Measurements from ENCODE around the gene SKAP2.
"Not testable (repeated sequence)": the region's sequence is repeated elsewhere in the genome, so short reads cannot be mapped to it uniquely, and the experiment has no call there.

SKAP2 gene

DNA sequence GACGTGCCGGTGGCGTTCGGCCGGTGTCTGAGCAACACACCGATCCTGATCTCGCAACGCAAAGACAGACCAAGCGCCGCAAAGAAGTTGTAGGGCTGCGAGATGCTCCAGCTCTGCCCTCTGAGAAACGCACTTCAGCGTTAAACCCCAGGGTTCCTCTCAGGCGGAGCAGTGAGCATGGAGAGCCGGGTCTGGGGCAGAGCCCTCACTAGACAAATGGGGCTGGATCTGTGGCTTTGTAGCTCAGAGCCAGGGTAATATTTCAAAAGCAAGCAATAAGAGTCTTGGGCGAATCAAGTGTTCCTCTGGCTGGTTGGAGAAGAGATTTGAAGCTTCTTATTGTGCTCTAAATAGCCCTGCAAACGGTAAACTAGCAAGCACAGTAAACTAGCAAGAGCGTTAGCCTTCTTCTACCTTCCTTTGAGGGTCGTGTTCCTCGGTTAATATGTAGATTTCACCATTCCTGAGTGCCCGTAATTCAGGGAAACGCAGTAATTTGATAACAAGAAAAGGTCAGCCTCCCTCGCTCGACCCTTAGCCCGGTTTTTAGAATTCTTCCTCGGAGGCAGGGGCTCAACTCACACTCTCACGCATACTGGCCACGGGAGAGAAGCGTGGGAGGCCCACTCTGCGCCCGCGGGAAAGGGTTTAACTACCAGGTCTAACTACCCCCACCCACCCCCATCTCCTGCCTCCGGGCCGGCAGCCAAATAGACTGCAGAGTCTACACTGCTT lies 6.7 kb downstream of the SKAP2 start:
- DNase-seq (ENCODE audit: low spot score) = peak; percentile 67

DNA sequence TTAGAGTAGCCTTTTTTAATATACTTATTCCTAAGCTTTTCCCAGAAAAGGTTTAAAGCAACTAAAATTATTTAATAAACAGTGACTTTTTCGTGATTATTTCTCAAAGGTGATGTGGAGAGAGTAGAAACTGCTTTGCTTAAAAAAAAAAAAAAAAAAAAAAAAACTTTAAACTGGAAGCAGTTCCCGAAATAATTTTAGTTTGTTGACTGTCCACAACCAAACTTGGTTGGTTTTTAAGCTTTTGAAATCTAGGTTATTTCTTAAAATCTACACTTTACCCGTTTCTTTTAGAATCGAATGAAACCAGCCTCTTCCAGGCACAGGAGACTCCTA lies 7.3 kb downstream of the SKAP2 start:
- no peak for DNase-seq (ENCODE audit: low spot score)

DNA sequence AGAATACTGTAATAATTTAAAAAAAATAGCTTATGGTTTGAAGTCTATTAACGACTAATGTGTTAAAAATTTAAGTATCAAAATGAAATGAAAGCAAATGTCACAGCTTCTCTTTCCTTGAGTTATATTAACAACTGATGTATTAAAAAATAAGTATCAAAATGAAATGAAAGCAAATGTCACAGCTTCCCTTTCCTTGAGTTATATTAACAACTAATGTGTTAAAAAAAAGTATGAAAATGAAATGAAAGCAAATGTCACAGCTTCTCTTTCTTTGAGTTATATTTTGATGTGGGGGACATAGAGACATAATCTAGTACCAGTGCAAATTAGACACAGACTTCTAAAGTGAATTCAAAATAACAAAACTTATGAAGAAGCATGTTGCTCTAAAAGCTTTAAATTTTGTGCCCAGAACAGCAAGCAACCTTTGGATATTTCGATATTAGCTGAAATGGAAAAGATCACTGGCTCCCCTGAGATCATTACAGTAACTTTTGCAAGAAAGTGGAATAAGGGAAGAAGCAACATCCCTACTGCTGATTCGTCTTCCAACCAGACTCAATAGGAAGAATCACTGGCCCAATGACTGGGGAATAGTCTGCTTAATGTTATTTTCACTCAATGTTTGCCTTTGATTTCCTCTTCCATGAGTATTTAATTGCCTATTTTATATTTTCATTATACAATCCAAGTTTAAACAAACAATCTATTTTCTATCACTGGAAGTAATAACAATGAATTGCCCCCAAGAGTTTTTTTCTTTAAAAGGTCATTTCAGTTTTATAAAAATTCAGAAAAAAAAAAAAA lies 8.0 kb downstream of the SKAP2 start:
- no peak for DNase-seq (ENCODE audit: low spot score)

DNA sequence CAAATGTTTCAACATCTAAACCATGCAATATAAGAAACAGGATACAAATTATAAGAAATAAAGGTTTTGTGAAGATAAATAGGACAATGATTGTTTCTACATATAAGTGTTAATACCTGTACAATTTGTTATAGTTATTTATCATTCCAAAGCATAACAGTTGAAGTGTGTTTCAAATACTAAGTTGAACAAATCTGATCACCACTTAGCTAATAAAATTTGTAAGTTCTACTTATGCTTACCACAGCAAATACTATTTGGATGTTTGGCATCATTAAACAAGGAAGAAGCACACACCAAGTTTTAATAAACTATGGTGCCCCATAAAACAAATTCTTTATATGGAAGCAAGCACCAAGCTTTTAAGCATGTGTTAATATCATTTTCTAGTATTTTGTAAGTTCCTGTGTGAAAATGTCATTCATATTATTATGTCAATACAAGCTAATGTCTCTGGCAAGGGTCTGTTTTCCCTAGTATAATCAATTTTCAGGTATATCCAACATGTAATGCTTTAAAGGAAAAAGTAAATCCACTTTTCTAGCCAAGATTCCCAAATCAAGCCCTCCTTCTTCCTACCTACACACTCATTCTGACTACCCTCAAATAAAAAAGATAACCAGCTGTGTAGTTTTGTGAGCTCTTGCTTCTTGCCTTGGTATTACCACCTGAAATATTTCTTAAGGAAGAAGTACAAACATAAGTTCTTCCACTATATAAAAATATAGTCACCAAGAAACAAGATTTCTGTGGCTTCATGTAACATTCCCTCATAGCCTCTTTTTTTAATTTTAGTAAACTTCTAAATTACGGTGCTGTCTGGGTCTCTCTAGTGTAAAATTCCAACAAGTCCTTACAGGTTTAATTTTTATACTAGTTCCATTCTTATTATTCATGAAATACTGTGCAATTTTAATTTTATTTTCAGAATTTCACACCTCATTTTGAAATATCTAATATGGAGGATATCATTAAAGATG lies 9.2 kb downstream of the SKAP2 start:
- DNase-seq (ENCODE audit: low spot score) = no peak

DNA sequence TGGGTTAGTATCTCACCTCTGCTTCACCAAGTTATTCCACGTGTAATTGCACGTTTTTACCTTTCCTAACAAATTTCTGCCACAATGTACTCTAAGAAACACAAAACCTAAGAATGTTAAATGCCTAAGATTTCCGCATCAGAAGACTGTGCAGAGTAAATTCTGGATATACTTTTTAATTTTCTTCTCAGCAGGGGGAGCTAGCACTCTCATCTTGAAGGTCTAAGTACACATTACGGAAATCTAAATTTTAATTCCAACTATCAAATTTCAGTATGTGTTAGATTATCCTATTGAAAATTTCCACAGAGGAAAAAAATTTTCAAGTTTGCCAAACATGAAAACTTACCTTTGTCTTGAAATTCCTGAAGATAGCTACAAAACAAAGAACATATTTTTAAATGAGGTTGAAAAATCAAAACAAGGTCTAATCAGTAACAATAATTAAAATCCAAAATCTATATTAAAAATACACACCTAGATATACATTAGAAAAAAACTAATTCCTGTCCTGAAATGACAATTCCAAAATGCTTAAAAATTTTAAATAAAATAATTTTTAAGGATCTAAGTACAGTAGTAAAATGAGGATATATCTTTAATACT lies 10.5 kb downstream of the SKAP2 start:
- DNase-seq (ENCODE audit: low spot score) = no peak

DNA sequence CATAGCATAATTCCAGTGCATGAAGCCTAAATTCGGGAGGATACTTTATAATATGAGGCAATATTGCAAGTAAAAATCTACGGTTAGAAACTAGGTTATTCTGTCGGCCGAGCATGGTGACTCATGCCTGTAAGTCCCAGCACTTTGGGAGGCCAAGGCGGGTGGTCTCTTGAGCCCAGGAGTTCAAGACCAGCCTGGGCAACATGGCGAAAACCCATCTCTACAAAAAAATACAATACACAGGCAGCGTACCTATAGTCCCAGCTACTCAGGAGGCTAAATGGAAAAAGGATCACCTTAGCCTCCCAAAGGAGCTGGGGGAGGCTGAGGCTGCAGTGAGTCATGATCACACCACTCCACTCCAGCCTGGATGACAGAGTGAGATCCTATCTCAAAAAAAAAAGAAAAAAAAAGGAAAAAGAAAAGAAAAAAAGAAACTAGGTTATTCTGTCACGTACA lies 14.2 kb downstream of the SKAP2 start:
- no peak for DNase-seq (ENCODE audit: low spot score)

DNA sequence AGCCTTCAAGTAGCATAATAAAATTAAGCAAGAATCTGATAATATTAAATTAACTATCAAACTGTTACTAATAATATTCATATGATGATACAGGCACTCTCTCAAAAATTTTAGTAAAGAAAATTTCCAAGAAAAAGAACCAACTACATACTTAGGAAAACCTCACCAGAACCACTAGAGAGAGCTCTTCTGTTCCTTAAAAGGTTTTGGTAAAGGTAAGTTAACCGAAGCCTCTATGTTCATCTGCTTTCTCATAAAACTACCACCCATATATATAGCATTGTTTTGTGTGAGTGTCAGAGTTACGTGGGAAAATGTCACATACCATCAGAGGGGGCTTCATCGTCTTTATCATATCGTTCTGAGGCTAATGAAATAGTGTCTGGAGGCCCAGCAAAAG lies 20.7 kb downstream of the SKAP2 start:
- no peak for DNase-seq (ENCODE audit: low spot score)

DNA sequence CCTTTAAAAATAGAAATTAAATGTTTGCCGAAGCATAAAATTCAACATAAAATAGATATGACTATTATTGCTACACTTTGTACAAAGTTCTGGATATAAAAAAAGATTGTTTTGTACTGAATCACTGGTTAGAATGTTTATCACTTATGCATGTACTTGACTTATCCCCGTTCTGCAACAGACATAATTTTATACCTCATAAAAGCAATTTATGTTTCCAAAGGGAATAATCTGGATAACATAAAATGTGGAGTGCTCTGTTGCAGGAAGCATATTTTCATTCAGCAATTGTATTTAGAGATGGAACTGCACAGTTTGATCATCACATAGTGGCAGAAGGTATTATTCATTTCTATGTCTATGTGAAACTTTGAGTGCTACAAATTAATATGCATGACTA lies 21.5 kb downstream of the SKAP2 start:
- DNase-seq (ENCODE audit: low spot score) = no peak

DNA sequence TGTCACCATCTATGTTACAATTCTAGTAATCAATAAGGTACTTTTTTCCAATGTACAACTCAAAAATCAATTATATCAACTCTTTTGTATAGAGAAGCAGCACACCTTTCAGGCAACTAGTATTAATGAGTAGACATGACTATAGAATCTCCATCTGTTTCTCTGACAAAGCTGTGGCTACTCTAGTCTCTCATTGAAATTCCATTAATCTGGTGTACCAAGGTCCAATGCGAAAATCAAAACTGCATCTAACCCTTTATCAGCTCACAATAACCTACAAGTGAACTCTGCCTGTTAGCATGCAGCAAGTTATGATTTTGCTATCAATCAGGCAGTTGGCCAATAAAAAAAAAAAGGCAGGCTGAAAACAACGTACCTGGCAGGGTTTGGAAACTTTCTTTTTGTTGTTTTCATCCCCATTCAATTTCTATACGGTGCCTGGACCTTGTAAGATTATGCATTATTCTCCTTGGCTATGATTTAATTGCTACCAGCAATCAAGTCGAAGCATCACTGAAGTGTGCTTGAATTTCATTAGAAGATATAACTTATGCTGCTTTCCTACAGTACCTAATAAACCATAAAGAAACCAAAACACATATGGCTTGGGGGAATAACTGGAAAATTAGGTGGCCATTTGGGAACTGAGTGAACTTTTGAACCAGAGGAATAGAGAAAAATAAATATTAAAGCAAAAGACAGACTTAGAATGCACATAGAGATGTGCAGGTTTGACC lies 23.2 kb downstream of the SKAP2 start:
- DNase-seq (ENCODE audit: low spot score) = no peak

DNA sequence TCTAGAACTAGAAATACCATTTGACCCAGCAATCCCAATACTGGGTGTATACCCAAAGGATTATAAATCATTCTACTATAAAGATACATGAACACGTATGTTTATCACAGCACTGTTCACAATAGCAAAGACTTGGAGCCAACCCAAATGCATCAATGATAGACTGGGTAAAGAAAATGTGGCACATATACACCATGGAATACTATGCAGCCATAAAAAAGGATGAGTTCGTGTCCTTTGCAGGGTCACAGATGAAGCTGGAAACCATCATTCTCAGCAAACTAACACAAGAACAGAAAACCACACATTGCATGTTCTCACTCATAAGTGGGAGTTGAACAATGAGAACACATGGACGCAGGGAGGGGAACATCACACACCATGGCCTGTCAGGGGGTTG lies 27.6 kb downstream of the SKAP2 start:
- not testable (repeated sequence) for DNase-seq (ENCODE audit: low spot score)

DNA sequence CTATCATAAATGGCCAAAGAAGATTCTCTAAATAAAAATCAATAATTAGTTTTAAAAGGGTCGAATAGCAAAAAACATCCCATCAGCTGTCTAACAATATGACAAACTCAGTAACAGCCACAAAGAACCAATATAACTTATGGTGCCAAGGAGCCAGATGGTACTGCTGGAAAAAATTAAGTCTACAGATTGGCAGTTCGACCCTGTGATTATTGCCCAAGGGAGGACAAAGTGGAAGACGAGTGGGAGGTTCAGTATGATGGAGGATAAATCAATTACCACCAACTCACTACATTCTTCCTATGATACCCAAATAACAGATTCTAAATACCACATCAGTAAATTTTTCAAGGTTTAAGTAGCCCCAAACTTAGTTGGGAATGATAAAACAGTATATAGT lies 49.0 kb downstream of the SKAP2 start:
- no peak for DNase-seq (ENCODE audit: low spot score)

DNA sequence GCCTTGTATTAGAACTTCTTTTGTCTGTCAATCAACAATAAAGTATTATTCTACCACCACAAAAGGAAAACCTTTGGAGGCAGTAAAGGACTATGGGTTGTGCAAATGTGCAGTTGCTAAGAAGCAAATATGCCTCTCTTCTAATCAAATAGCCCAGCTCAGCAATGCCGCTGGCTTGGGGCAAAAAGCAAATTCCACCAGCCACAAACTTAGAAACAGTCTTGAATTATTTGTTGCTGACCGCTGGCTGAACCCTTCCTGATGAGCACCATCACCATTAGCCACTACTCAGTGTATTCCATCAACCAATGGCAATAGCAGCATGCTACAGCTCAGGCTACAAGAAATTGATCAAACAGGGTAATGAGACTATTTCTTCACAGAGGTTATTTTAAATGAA lies 51.0 kb downstream of the SKAP2 start:
- DNase-seq (ENCODE audit: low spot score) = no peak

DNA sequence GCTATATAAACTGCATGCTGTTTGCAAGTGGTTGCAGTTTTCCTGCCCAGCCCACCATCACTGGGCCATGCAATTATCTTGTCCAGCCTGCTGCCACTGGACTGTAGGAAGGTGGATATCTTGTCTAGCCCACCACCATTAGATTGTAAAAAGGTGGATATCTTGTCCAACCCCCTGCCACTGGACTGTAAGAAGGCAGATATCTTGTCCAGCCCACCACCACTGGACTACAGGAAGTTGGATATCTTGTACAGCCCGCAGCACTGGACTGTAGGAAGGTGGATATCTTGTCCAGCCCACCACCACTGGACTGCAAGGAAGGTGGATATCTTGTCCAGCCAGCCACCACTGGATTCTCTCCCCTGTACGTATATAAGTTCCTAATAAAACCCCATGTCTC lies 69.8 kb downstream of the SKAP2 start:
- no peak for DNase-seq (ENCODE audit: low spot score)

DNA sequence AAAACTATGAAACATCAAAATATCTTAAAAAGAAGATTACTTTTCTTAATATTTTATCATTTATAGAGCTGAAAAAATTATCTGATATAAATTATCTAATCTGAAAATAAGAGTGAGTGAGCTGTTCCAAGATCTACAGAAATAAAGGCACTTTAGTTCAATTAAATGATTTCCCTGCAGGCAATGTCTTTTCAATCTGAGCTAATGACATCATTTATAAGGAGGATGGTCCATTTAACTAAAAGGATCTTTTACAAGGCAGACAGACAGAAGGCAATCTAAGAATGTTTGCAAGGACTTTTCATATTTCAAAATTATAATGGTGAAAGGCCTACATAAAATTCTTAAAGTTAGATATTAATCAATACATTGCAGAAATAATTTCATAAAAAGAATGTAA lies 71.8 kb downstream of the SKAP2 start:
- no peak for DNase-seq (ENCODE audit: low spot score)

DNA sequence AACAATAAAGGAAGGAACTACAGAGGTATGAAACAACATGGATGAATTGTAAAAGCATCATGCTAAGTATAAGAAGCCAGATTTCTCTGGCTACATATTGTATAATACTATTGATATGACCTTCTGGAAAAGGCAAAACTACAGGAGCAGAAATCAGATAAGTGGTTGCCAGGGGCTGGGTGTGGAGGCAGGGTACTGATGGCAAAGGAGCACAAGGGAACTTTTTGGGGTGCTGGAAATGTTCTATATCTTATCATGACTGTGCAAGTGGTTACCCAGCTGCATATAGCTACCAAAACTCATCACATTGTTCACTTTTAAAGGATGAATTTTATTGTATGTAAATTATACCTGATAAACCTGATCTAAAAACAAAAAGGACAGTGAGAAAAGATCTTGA lies 72.4 kb downstream of the SKAP2 start:
- DNase-seq (ENCODE audit: low spot score) = no peak

DNA sequence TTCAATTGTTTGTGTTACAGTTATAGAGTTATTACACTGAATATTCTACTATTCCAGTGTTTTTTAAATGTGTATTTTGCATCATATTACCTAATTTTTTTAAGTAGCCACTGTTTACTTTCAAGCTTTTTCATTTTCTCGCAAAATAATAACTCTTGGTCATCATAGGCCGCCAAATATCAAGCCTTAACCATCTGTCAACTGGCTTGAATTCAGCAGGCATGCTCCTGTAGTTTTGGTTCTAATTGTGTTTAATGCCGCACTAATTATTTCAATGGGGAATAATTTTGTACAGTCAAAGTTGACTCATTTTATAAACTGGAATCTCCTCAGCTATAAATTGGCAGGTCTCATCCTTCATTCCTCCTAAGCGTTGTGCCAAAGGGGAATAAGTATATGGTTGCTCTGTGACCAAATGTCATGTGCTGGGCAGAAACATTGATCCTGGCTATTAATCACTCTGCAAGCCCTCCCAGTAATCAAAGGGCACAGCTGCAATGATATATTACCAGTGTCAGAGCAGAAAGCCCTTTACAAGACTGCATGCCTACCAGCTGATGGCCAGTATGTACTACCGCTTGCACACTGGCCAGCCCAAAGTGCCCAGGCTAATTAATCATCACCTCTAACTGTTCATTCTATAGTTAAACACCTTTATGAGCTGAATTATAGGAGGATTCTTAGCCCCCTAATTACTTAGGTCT lies 74.8 kb downstream of the SKAP2 start:
- no peak for DNase-seq (ENCODE audit: low spot score)

DNA sequence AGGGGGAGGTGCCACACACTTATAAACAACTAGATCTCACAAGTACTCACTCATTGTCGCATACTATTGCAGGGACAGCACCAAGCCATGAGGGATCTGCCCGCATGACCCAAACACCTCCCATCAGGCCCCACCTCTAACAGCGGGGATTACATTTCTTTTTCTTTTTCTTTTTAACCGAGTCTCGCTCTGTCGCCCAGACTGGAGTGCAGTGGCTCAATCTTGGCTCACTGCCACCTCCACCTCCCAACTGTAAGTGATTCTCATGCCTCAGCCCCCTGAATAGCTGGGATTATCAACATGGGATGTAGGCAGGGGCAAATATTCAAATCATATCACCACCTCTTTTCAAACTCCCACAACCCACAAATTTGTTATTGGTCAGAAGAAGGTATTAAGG lies 76.7 kb downstream of the SKAP2 start:
- no peak for DNase-seq (ENCODE audit: low spot score)

DNA sequence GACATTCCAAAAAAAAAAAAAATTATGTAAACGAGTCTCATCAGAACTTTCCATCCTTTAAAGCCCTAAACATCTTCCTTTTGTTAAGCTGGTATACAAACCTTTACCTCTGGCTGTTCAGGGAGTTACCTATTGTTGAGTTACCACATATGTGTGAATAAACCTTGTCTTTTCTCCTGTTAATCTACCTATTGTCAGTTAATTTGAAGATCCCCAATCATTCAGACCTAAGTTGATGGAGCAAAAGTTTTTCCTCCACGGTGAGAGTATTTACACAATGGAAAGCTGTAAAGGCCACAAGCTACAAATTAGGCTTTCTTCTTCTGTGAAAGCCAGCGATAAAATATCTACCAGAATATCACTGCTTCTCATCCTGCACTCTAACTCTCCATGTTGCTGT lies 80.3 kb downstream of the SKAP2 start:
- DNase-seq (ENCODE audit: low spot score) = no peak

DNA sequence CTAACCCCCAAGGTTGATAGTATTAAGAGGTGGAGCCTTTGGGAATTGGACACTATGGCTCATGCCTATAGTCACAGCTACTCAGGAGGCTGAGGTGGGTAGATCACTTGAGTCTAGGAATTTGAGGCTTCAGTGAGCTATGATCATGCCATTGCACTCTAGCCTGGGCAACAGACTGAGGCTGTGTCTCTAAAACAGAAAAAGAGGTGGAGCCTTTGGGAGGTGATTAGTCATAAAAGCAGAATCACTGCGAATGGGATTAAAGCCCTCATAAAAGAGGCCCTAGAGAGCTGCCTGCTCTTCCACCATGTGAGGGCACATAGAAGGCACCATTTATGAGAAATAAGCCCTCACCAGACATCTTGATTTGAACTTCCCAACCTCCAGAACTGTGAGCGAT lies 81.9 kb downstream of the SKAP2 start:
- DNase-seq (ENCODE audit: low spot score) = no peak

DNA sequence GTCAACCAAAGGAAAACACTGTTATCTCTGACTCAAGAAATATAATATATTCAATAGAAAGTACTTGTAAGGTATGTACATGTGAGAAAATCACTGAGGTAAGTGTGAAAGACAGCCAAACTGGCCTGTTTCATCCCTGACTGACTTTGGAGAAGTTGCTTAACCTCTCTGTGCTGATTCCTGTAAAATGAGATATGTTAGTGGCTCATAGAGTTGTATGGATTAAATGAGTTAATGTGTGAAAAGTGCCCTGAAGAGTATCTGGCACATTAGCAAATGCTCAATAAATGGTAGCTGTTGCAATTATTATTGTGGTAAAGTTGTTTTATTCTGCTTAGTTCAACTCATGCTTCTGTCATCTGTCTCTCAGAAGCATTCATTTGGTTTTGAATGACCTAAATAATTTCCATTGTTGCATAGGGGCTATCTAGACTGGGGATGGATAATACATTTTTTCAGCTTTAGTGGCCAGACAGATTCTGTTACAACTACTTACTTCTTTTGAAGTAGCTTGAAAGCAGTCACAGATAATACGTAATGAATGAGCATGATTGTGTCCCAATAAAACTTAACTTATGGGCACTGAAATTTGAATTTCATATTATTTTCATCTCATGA lies 84.3 kb downstream of the SKAP2 start:
- DNase-seq (ENCODE audit: low spot score) = no peak
